ENCODE measurements around the gene PCDH17.

- TF ChIP-seq SUZ12 (IDR thresholded peaks at IDR 0.05; ENCODE audit: extremely low read depth, insufficient read depth, insufficient read length) (no peak), YY1 (IDR thresholded peaks at IDR 0.05; ENCODE audit: insufficient read depth, insufficient read length) (no peak)
These were observed 40.6 kb downstream of the PCDH17 start for GRCh38 chr13:57672168-57672567.
